HEK293 (cell line): Measurements from ENCODE around the gene ATXN10.

Source experiments
- CTCF ChIA-PET: fragments of 350-600 bp; formaldehyde crosslinking; extraction: SDS; loops from one replicate; lab custom pipeline; 2021; ENCODE audit warnings: antibody characterized with exemption; lab: Yijun Ruan, JAX
- POLR2A ChIA-PET: fragments of 300-600 bp; formaldehyde crosslinking; extraction: SDS; loops from one replicate; lab custom pipeline; 2020; ENCODE audit warnings: antibody characterized with exemption, inconsistent platforms; lab: Yijun Ruan, JAX
- H3K27ac ChIP-seq: fragments of 200-500 bp; sonication (Bioruptor generic); 2 replicates; pipeline ENCODE4 v1.5.1; 2014; ENCODE audit warnings: low read depth, low read length, control low read depth, inconsistent platforms; ENCODE audit errors: extremely low read depth
- H3K36me3 ChIP-seq, 2 experiments: fragments of 200-500 bp in 1 of 2; sonication (Bioruptor generic) in 1 of 2; 1 replicate in 1 of 2; 2 replicates in 1 of 2; pipeline ENCODE4 v1.5.1; 2014 to 2017; ENCODE audit warnings: inconsistent platforms in 2 of 2, low read length in 2 of 2; ENCODE audit not compliant: control insufficient read depth in 2 of 2, insufficient read depth in 1 of 2
- H3K4me1 ChIP-seq: fragments of 200-500 bp; sonication (Bioruptor generic); 2 replicates; pipeline ENCODE4 v1.5.1; 2014; ENCODE audit warnings: mild to moderate bottlenecking, low read length, inconsistent platforms; ENCODE audit not compliant: control insufficient read depth, insufficient read depth
- H3K4me3 ChIP-seq: 2 replicates; pipeline ENCODE4 v1.5.1; 2011; ENCODE audit warnings: low read depth, mild to moderate bottlenecking, control low read depth, low read length, moderate library complexity
- H3K9me3 ChIP-seq: fragments of 200-500 bp; sonication (Bioruptor generic); 2 replicates; pipeline ENCODE4 v1.5.1; 2014; ENCODE audit warnings: low read depth, low read length, inconsistent platforms; ENCODE audit not compliant: control insufficient read depth, insufficient read depth
- ATF2 ChIP-seq: fragments of 450-650 bp; formaldehyde crosslinking; IDR thresholded peaks from 2 replicates; pipeline ENCODE4 v1.5.1; 2016; ENCODE audit warnings: missing biosample characterization, missing genetic modification characterization, low read depth
- GFI1B ChIP-seq: fragments of 450-650 bp; formaldehyde crosslinking; IDR thresholded peaks from 2 replicates; pipeline ENCODE4 v1.5.1; 2016; ENCODE audit warnings: missing biosample characterization, missing genetic modification characterization
- HIC1 ChIP-seq: fragments of 450-650 bp; formaldehyde crosslinking; IDR thresholded peaks from 2 replicates; pipeline ENCODE4 v1.5.1; 2016; ENCODE audit warnings: missing biosample characterization, missing genetic modification characterization
- HOXA7 ChIP-seq: sonication (generic); formaldehyde crosslinking; IDR thresholded peaks from 2 replicates; pipeline ENCODE4 v1.8.1; 2022; ENCODE audit warnings: missing genetic modification reagents, borderline replicate concordance
- HOXD13 ChIP-seq: sonication (generic); formaldehyde crosslinking; IDR thresholded peaks from 2 replicates; pipeline ENCODE4 v1.8.0; 2022; ENCODE audit warnings: missing genetic modification reagents, borderline replicate concordance
- KLF17 ChIP-seq: fragments of 450-650 bp; formaldehyde crosslinking; IDR thresholded peaks from 2 replicates; pipeline ENCODE4 v1.5.1; 2016; ENCODE audit warnings: missing biosample characterization, missing genetic modification characterization
- KLF9 ChIP-seq: fragments of 450-650 bp; formaldehyde crosslinking; IDR thresholded peaks from 2 replicates; pipeline ENCODE4 v1.5.1; 2016; ENCODE audit warnings: missing biosample characterization, missing genetic modification characterization, low read depth
- OVOL3 ChIP-seq: fragments of 450-650 bp; formaldehyde crosslinking; IDR thresholded peaks from 2 replicates; pipeline ENCODE4 v1.5.1; 2016; ENCODE audit warnings: missing biosample characterization, missing genetic modification characterization
- SCRT1 ChIP-seq: fragments of 450-650 bp; formaldehyde crosslinking; IDR thresholded peaks from 2 replicates; pipeline ENCODE4 v1.5.1; 2016; ENCODE audit warnings: missing biosample characterization, missing genetic modification characterization, borderline replicate concordance
- SCRT2 ChIP-seq: fragments of 450-650 bp; formaldehyde crosslinking; IDR thresholded peaks from 2 replicates; pipeline ENCODE4 v1.5.1; 2016; ENCODE audit warnings: missing biosample characterization, missing genetic modification characterization
- WT1 ChIP-seq: fragments of 450-650 bp; formaldehyde crosslinking; IDR thresholded peaks from 2 replicates; pipeline ENCODE4 v1.5.1; 2016; ENCODE audit warnings: missing biosample characterization, missing genetic modification characterization
- ZBTB11 ChIP-seq: fragments of 450-650 bp; formaldehyde crosslinking; conservative IDR thresholded peaks from 2 replicates; pipeline ENCODE4 v1.5.1; 2016; ENCODE audit warnings: low read depth, missing biosample characterization, missing genetic modification characterization
- ZBTB21 ChIP-seq: fragments of 450-650 bp; formaldehyde crosslinking; IDR thresholded peaks from 2 replicates; pipeline ENCODE4 v1.5.1; 2017; ENCODE audit warnings: missing biosample characterization, missing genetic modification characterization
- ZEB2 ChIP-seq: fragments of 450-650 bp; formaldehyde crosslinking; IDR thresholded peaks from 2 replicates; pipeline ENCODE4 v1.5.1; 2016; ENCODE audit warnings: missing biosample characterization, missing genetic modification characterization
- ZNF211 ChIP-seq: fragments of 450-650 bp; formaldehyde crosslinking; IDR thresholded peaks from 2 replicates; pipeline ENCODE4 v1.5.1; 2016; ENCODE audit warnings: low read depth, missing biosample characterization, missing genetic modification characterization
- ZNF274 ChIP-seq, 2 experiments: fragments of 200-500 bp in 1 of 2; fragments of 450-650 bp in 1 of 2; sonication (Bioruptor generic) in 1 of 2; formaldehyde crosslinking in 1 of 2; IDR thresholded peaks; 2 replicates each; pipeline versions ENCODE4 v1.5.1 to v1.6.1; 2014 to 2016; ENCODE audit warnings: borderline replicate concordance in 1 of 2, inconsistent platforms in 1 of 2, low read length in 1 of 2, missing biosample characterization in 1 of 2, missing genetic modification characterization in 1 of 2
- ZNF391 ChIP-seq: fragments of 450-650 bp; formaldehyde crosslinking; IDR thresholded peaks from 2 replicates; pipeline ENCODE4 v1.5.1; 2016; ENCODE audit warnings: low read depth, missing biosample characterization, missing genetic modification characterization, borderline replicate concordance
- ZNF488 ChIP-seq: fragments of 450-650 bp; formaldehyde crosslinking; IDR thresholded peaks from 2 replicates; pipeline ENCODE4 v1.5.1; 2016; ENCODE audit warnings: missing biosample characterization, missing genetic modification characterization
- ZNF549 ChIP-seq: fragments of 450-650 bp; IDR thresholded peaks from 2 replicates; pipeline ENCODE4 v1.5.1; 2018; ENCODE audit warnings: missing biosample characterization, missing genetic modification characterization, mild to moderate bottlenecking, inconsistent platforms, moderate library complexity
- ZNF571 ChIP-seq: fragments of 450-650 bp; formaldehyde crosslinking; IDR thresholded peaks from 2 replicates; pipeline ENCODE4 v1.5.0; 2017; ENCODE audit warnings: missing biosample characterization, missing genetic modification characterization
- ZNF610 ChIP-seq: fragments of 450-650 bp; formaldehyde crosslinking; IDR thresholded peaks from 2 replicates; pipeline ENCODE4 v1.5.1; 2016; ENCODE audit warnings: missing biosample characterization, missing genetic modification characterization, borderline replicate concordance
- ZNF785 ChIP-seq: fragments of 450-650 bp; formaldehyde crosslinking; IDR thresholded peaks from 2 replicates; pipeline ENCODE4 v1.5.1; 2016; ENCODE audit warnings: missing biosample characterization, missing genetic modification characterization

Gene ATXN10

GRCh38 chr22:45628515-45628914 lies 43.1 kb upstream of the ATXN10 start:
- ChIA-PET CTCF (interaction anchor here (0.5 to 1.7 kb wide), 2 partner anchors 19 to 76 kb away, joined by 3 read pairs; no protein-coding TSS in a partner anchor), POLR2A (no interaction called here)
- no peaks in the 10 kb centered on the region for H3K36me3 ChIP-seq
- no peaks in the 10 kb centered on the region for H3K4me1 ChIP-seq
- TF ChIP-seq ZBTB11: no peak
- no peak for TF ChIP-seq WT1
- no peak for TF ChIP-seq ZNF785
- TF ChIP-seq ZNF391 (tag by site-specific recombination): no peak
- TF ChIP-seq ZBTB21: no peak
- TF ChIP-seq HOXD13 (CRISPR knock-in tag): no peak
- TF ChIP-seq ZNF610 (tag by site-specific recombination): no peak
- TF ChIP-seq HOXA7 (CRISPR knock-in tag): no peak
- H3K9me3 ChIP-seq: no peaks in the 10 kb centered on the region
- no peak overlapping the region for H3K4me3 ChIP-seq
- H3K27ac ChIP-seq: no peak overlapping the region

GRCh38 chr22:45629469-45630089 lies 42.1 kb upstream of the ATXN10 start:
- ChIA-PET POLR2A (no interaction called here), CTCF (interaction anchor here (1.7 kb wide), 1 partner anchor 18 kb away, joined by 3 read pairs; no protein-coding TSS in a partner anchor)
- H3K36me3 ChIP-seq: no peaks in the 10 kb centered on the region
- no peaks in the 10 kb centered on the region for H3K9me3 ChIP-seq
- no peaks in the 10 kb centered on the region for H3K4me1 ChIP-seq
- no peak overlapping the region for H3K4me3 ChIP-seq
- H3K27ac ChIP-seq: no peak overlapping the region
- TF ChIP-seq ZNF571 (tag by site-specific recombination) (no peak), ATF2 (peak; percentile 61; the same call in 1 of the 2 replicates), KLF17 (tag by site-specific recombination) (0 out of 2 replicates have a peak, but pooled peaks have one; percentile 15), ZNF211 (tag by site-specific recombination) (no peak)

- Histone ChIP-seq H3K4me1 (no peaks in the 10 kb centered on the region), H3K4me3 (no peak overlapping the region), H3K36me3 (no peaks in the 10 kb centered on the region), H3K27ac (no peak overlapping the region), H3K9me3 (no peaks in the 10 kb centered on the region)
- CTCF ChIA-PET: no interaction called here
- POLR2A ChIA-PET: no interaction called here
- TF ChIP-seq GFI1B (tag by site-specific recombination) (no peak), OVOL3 (no peak), ZEB2 (tag by site-specific recombination) (no peak), ZNF274 (IDR thresholded peaks at IDR 0.05; ENCODE audit: low read length) (no peak), ZNF274 (tag by site-specific recombination; IDR thresholded peaks at IDR 0.05; ENCODE audit: borderline replicate concordance) (no peak), HIC1 (tag by site-specific recombination) (no peak), ZNF549 (tag by site-specific recombination) (no peak), ZNF488 (tag by site-specific recombination) (no peak), SCRT1 (tag by site-specific recombination) (no peak), SCRT2 (tag by site-specific recombination) (no peak), KLF9 (no peak)
Measured at GRCh38 chr22:45630436-45630835, 41.2 kb upstream of the ATXN10 start.
